ENCODE data around the gene MARCHF6.
"Not testable (repeated sequence)": the region's sequence is repeated elsewhere in the genome, so short reads cannot be mapped to it uniquely, and the experiment has no call there.

- not testable (repeated sequence) for TF ChIP-seq CTCF, POLR2A (IDR thresholded peaks at IDR 0.05)
These were observed 39.3 kb downstream of the MARCHF6 start for GRCh38 chr5:10392567-10393328.

Measured in esophagus squamous epithelium (tissue), 4 donors.